HG03159 (cell line): ENCODE data around the gene ZMYND8.
A peak's percentile ranks its signal among the peaks of the same experiment; 100 is the strongest.
"Not testable (repeated sequence)": the region's sequence is repeated elsewhere in the genome, so short reads cannot be mapped to it uniquely, and the experiment has no call there.

Source experiments
- ATAC-seq: cut with Tn5 transposase; IDR thresholded peaks from one replicate; pipeline ENCODE4 v1.9.1; 2021; ENCODE audit warnings: mild to moderate bottlenecking, moderate library complexity; ENCODE audit not compliant: unreplicated experiment

The ZMYND8 gene

DNA sequence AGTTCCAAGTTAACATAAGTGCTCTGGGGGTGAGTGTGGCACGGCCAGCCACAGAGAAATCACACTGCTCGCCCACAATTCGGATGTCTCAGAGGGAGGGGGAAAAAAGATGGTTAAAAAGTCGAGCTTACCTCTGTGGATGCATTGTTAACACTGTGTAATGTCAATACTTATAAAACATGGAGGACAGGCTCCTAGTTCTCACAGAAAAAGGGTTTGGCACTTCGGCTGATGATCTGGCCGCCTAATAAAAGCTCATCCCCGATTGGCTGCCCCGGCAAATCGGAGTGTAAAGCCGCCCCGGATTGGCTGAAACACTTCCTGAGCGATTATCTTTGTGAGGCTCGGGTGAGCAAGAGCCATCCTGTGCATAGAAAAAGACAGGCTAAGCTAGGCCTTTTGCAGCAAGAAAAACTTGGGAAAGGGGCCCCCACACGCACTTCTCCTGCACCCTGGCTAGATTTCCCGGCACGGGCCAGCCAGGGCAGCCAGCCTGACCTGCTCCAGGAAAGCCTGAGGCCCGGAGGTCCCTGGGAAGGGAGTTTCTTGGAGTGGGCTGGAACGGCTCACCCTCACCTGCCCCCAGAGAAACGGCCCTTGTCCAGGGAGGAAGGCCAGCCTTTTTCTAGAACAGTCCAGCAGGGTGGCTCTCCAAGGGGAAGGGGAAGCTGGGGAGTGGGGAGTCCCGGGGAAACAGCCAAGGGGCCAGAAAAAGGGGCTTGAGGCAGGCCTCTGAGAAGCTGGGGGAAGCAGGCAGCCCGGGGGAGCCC, at the start of gene ZMYND8:
TSS of gene ZMYND8 (minus strand) at position 174 of the 770 bp plus-strand sequence. CDS start at position 145, 29 bp downstream.
- peak; percentile 1 for ATAC-seq

DNA sequence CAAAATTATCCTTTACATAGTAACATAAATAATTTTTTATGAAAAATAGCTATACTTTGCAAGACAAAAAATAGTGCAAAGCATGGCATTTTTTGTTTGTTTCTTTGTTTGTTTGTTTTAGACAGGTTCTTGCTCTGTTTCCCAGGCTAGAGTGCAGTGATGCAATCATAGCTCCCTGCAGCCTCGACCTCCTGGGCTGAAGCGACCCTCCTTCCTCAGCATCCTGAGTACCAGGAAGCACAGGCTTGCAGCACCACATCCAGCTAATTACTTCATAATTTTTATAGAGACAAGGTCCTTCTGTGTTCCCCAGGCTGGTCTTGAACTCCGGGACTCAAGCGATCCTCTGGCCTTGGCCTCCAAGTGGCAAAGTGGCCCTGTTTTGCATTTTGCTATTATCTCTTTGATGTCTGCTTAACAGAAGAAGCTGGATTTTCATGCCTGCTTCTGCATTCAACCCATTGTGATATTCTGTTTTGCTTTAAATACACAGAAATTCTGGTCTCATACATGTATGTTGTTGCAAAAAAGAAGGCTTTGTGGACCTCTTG, 49.4 kb upstream of the ZMYND8 start:
- ATAC-seq: no peak

DNA sequence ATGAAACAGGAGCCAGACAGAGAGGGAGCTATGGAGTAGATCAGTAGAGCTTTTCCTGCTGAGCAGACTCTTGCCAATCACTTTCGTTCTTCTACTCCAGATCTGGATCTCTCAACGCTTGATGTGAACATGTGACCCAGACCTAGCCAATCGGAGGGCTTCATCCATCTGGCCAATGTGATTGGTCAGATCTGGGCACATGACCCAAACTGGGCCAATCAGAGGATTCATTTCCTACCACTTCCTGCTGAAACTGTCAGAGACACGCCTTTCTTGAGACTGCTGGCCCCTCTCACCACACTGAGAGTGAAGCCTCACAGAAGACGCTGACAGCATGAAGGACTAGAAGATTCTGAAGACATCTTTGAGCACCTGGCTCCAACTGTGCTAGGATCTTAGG, 44.2 kb upstream of the ZMYND8 start:
- ATAC-seq: no peak

DNA sequence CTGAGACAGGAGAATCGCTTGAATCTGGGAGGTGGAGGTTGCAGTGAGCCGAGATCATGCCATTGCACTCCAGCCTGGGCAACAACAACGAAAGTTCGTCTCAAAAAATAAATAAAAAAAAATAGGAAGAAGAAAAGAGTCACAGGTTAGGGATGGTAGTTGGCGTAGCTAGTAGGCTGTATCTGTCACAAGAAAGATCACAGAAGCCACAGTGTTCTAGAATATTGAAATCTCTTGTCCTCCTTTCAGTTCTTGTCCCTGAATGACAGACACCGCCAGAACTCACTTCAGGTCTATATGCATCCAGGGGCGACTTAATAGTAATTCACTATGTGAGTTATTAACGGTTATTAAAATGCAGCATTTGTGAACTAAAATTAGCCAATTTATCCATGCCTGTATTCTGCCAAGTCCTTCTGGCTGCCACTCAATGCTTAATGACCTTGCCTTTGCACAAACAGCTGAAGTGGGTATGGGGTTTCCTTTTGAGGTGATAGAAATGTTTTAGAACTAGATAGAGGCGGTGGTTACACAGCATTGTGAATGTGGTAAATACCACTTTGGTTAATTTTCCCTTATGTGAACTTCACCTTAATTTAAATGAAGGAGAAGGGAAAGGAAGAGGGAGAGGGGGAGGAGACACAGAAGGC, 41.3 kb upstream of the ZMYND8 start:
- no peak for ATAC-seq

- ATAC-seq: no peak
Measured at GRCh38 chr20:47396762-47397476, 40.4 kb upstream of the ZMYND8 start.

GRCh38 chr20:47393796-47394514, 37.5 kb upstream of the ZMYND8 start:
- not testable (repeated sequence) for ATAC-seq

- no peak for ATAC-seq
Measured at GRCh38 chr20:47392721-47393073, 36.2 kb upstream of the ZMYND8 start.

DNA sequence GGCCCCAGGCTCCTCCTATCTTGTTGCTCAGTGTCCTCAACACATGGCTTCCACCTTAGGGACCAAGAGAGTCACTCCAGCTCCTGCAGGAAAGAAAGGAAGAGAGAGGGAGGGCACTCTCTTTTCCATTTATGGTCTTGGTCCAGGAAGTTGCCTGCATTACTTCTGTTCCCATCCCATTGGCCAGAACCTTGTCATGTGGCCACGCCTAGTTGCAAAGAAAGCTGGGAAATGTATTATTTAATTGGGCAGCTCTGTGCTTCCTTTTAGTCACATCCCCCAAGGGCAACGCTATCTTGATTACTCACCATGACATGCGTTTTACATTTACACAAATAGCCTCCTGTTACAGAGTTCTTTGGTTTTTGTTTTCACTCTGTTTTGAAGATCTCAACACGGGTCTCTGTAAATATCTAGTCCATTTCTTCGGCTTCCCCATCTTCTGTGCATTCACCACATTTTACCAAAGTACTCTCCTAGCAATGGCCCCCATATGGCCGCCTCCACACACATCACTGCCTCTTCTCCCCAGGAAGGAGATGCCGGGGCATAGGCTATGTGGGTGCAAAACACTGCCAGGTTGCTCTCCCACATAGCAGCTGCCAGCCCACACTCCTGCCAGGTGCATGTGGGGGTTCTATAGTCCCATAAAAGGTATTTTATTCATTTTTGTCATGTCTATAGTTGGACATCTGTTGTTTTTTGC, 35.7 kb upstream of the ZMYND8 start:
- ATAC-seq: no peak

DNA sequence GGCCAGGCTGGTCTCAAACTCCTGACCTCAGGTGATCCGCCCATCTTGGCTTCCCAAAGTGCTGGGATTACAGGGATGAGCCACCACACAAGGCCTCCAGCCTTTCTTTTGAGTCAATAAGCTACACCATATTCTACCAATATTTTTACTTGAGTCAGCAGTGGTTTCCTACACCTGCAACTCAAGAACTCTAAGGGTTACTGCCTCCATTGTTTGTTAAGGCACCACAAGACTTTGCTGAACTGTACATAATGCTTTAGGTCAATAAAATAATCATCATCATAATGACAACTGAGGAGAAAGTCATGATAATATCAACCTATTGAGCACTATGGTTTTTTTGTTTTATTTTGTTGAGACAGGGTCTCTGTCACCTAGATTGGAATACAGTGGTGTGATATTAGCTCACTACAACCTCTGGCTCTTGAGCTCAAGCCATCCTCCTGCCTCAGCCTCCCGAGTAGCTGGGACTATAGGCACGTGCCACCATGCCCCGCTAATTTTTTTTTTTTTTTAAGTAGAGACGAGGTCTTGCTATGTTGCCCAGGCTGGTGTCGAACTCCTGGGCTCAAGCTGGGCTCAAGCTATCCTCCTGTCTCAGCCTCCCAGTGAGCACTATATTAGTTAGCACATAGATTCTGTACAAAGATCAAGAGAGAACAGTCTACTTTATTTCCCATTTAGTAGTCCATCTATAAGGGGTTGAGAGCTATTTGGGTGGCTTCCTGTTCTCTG, 34.9 kb upstream of the ZMYND8 start:
- no peak for ATAC-seq

- ATAC-seq: no peak
Measured at GRCh38 chr20:47389867-47390347, 33.4 kb upstream of the ZMYND8 start.

DNA sequence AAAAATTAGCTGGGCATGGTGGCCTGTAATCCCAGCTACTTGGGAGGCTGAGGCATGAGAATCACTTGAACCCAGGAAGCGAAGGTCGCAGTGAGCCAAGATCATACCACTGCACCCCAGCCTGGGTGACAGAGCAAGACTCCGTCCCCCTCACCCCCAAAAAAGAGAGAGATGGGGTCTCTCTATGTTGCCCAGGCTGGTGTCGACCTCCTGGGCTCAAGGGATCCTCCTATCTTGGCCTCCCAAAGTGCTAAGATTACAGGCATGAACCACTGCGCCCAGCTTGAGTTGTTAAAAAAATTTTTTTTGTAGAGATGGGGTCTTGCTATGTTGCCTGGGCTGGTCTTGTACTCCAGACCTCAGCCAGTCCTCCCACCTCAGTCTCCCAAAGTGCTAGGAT, 29.5 kb upstream of the ZMYND8 start:
- not testable (repeated sequence) for ATAC-seq

DNA sequence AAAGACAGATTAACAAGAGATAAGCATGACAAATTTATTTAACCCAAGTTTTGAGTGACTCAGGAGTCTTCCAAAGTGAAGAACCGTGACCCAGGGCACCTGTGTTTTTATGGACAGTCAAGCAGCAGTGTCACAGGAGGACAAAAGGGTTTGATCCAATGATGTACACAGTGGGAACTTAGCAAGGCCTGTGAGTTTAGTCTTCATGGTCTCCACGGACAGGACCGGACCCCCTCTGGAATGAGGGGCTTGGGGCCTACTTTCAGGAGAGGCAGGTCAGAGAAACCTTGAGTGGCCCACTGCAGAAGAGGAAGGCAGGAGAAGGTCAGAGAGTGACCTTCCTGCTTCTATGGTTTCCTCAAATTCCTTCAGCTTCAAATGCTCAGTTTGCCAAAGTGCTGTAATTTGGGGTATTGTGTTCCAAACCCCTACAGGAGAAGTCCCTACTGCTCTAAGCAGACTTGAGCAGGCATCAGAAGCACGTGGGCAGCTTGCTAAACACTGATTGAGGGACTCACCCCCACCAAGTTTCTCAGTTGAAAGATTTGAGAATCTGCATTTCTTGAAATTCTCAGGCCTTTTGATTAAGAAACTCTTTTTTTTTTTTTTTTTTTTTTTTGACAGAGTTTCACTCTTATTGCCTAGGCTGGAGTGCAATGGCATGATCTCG, 26.4 kb upstream of the ZMYND8 start:
- no peak for ATAC-seq

DNA sequence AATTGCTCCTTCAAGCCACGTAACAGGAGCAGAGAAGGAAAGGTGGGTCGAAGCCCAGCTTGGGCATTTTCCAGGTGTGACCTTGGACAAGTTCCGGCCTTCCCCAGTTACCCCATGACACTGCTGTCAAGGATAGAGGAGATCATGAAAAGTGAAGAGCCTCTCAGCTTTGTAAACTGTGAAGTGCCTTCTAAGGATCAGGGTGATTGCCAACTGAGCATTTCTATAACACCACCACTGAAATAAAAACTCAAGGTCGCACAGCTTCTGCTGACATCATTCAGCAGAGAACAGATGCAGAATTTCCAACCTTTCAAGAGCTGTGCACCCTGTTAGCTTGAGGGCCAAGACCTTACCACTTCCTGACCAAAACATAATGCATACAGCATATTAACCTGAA, 24.0 kb upstream of the ZMYND8 start:
- ATAC-seq: no peak

DNA sequence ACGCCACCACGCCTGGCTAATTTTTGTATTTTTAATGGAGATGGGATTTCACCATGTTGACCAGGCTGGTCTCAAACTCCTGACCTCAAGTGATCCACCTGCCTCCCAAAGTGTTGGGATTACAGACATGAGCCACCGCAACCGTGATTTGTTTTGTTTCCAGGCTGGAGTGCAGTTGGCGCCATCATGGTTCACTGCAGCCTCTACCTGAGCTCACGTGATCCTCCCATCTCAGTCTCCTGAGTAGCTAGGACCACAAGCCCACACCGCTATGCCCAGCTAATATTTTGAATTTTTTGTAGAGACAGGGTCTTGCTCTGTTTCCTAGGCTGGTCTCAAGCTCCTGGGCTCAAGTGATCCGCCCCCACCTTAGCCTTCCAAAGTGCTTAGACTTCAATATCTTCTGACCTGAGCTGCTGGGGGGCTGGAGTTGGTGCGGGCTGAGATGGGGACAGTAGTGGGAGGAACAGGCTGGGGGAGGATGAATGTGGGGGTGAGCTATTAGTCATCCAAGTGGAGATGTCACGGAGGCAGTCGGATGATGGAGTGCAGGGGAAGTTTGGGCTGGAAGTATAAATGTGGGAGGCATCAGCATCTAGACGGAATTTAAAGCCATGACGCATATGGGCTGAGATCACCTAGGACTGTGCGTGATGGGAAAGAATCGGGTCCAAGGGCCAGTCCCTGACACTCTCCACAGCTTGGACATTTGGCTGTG, 23.1 kb upstream of the ZMYND8 start:
- no peak for ATAC-seq

- ATAC-seq: no peak
Measured at GRCh38 chr20:47377122-47377722, 20.7 kb upstream of the ZMYND8 start.

GRCh38 chr20:47376096-47376643, 19.7 kb upstream of the ZMYND8 start:
- ATAC-seq: not testable (repeated sequence)

- not testable (repeated sequence) for ATAC-seq
Measured at GRCh38 chr20:47374121-47374520, 17.6 kb upstream of the ZMYND8 start.
